ENCODE data around the gene NKIRAS1. TPM values are rescaled to one million over a fixed set of nuclear protein-coding genes. Genes with fewer than 3 reads are reported as not detected.
"Not testable (repeated sequence)": the region's sequence is repeated elsewhere in the genome, so short reads cannot be mapped to it uniquely, and the experiment has no call there.

NKIRAS1 gene
- total RNA-seq, 1 experiment from 2014 or later, result 7.3 TPM

- TF ChIP-seq ZNF281 (CRISPR knock-in tag; IDR thresholded peaks at IDR 0.05), result no peak
These were observed 2.8 kb upstream of the NKIRAS1 start (continued) for GRCh38 chr3:23919628-23920027.

GRCh38 chr3:23918331-23918730 lies 1.5 kb upstream of the NKIRAS1 start:
- Mint-ChIP-seq H3K36me3 (peaks cover 37% of the 10 kb centered on the region), H3K4me3 (peak overlapping the region; percentile 99), H3K27ac (peak overlapping the region; percentile 98), H3K4me1 (peaks cover 49% of the 10 kb centered on the region)
- ATAC-seq; DNase-seq (ENCODE audit: low spot score); H3K9me3 Mint-ChIP-seq; H3K27me3 Mint-ChIP-seq (ENCODE audit: low read depth); CTCF ChIA-PET: not testable (repeated sequence)
- TF ChIP-seq ERG (CRISPR knock-in tag; IDR thresholded peaks at IDR 0.05) (0 out of 2 replicates have a peak, but pooled peaks have one; percentile 47), ETV6 (CRISPR knock-in tag; IDR thresholded peaks at IDR 0.05) (0 out of 2 replicates have a peak, but pooled peaks have one; percentile 21), AR (CRISPR knock-in tag; IDR thresholded peaks at IDR 0.05) (peak; percentile 84; the same call in 1 of the 2 replicates)
- POLR2A ChIA-PET, result interaction anchor here (0.5 to 2.3 kb wide), 4 partner anchors 9 to 396 kb away, joined by 4 to 31 read pairs (median 12); no protein-coding TSS in a partner anchor

- DNase-seq (ENCODE audit: low spot score); ATAC-seq; CTCF ChIA-PET; H3K27me3 Mint-ChIP-seq (ENCODE audit: low read depth); H3K9me3 Mint-ChIP-seq: not testable (repeated sequence)
- POLR2A ChIA-PET, result interaction anchor here (0.6 to 2.5 kb wide), 12 partner anchors 7 to 715 kb away, joined by 3 to 31 read pairs (median 6); partner anchors contain the start of genes NR1D2 and UBE2E2
- H3K4me3 Mint-ChIP-seq, result peak overlapping the region; percentile 99
- peak overlapping the region; percentile 98 for H3K27ac Mint-ChIP-seq
- TF ChIP-seq JUN (CRISPR knock-in tag; IDR thresholded peaks at IDR 0.05) (0 out of 2 replicates have a peak, but pooled peaks have one; percentile 22), RELA (CRISPR knock-in tag; IDR thresholded peaks at IDR 0.05; ENCODE audit: borderline replicate concordance) (0 out of 2 replicates have a peak, but pooled peaks have one; percentile 3), ZNF416 (CRISPR knock-in tag; IDR thresholded peaks at IDR 0.05) (0 out of 2 replicates have a peak, but pooled peaks have one; percentile 1), CREM (CRISPR knock-in tag; IDR thresholded peaks at IDR 0.05) (0 out of 2 replicates have a peak, but pooled peaks have one; percentile 22)
- peaks cover 37% of the 10 kb centered on the region for H3K36me3 Mint-ChIP-seq
- peaks cover 45% of the 10 kb centered on the region for H3K4me1 Mint-ChIP-seq
These were observed 1.0 kb upstream of the NKIRAS1 start for GRCh38 chr3:23917679-23918303.

GRCh38 chr3:23916152-23916885 lies 471 bp downstream of the NKIRAS1 start:
- TF ChIP-seq CREB1 (CRISPR knock-in tag; IDR thresholded peaks at IDR 0.05) (0 out of 2 replicates have a peak, but pooled peaks have one; percentile 39), TCF7 (CRISPR knock-in tag; IDR thresholded peaks at IDR 0.05; ENCODE audit: low read depth) (0 out of 2 replicates have a peak, but pooled peaks have one; percentile 10), ZNF281 (CRISPR knock-in tag; IDR thresholded peaks at IDR 0.05) (0 out of 2 replicates have a peak, but pooled peaks have one; percentile 2), NFYB (CRISPR knock-in tag; conservative IDR thresholded peaks at IDR 0.05; ENCODE audit: low read depth) (no peak), GTF2I (CRISPR knock-in tag; conservative IDR thresholded peaks at IDR 0.05) (no peak), KAT7 (CRISPR knock-in tag; IDR thresholded peaks at IDR 0.05; ENCODE audit: borderline replicate concordance) (0 out of 2 replicates have a peak, but pooled peaks have one; percentile 31), E2F1 (CRISPR knock-in tag; IDR thresholded peaks at IDR 0.05) (peak; percentile 72; the same call in 1 of the 2 replicates), ZNF121 (CRISPR knock-in tag; IDR thresholded peaks at IDR 0.05) (peak; percentile 75)
- H3K4me1 Mint-ChIP-seq, result peaks cover 45% of the 10 kb centered on the region
- ChIA-PET POLR2A (interaction anchor here (0.6 to 2.5 kb wide), 26 partner anchors 9 to 873 kb away, joined by 3 to 31 read pairs (median 4); partner anchors contain the start of genes NR1D2 and UBE2E2), CTCF (interaction anchor here (0.6 to 2.2 kb wide), 6 partner anchors 9 to 206 kb away, joined by 3 to 8 read pairs (median 3); no protein-coding TSS in a partner anchor)
- H3K36me3 Mint-ChIP-seq, result peaks cover 37% of the 10 kb centered on the region
- H3K9me3 Mint-ChIP-seq, result no peaks in the 10 kb centered on the region
- H3K27ac Mint-ChIP-seq, result peak overlapping the region; percentile 98
- DNase-seq (ENCODE audit: low spot score), result no peak
- H3K4me3 Mint-ChIP-seq, result peak overlapping the region; percentile 99
- peaks cover 6% of the 10 kb centered on the region; the same call in 1 of the 2 replicates for H3K27me3 Mint-ChIP-seq (ENCODE audit: low read depth)
- peak; percentile 33; the same call in 1 of the 2 replicates for ATAC-seq

Measured in WTC11 (cell line).